GM18519 (cell line): Measurements from ENCODE around the gene EPS8.
"Not testable (repeated sequence)": the region's sequence is repeated elsewhere in the genome, so short reads cannot be mapped to it uniquely, and the experiment has no call there.

Source experiments
- ATAC-seq: cut with Tn5 transposase; IDR thresholded peaks from one replicate; pipeline ENCODE4 v1.9.1; 2021; ENCODE audit warnings: mild to moderate bottlenecking, moderate library complexity; ENCODE audit not compliant: unreplicated experiment, low FRiP score

EPS8 gene

DNA sequence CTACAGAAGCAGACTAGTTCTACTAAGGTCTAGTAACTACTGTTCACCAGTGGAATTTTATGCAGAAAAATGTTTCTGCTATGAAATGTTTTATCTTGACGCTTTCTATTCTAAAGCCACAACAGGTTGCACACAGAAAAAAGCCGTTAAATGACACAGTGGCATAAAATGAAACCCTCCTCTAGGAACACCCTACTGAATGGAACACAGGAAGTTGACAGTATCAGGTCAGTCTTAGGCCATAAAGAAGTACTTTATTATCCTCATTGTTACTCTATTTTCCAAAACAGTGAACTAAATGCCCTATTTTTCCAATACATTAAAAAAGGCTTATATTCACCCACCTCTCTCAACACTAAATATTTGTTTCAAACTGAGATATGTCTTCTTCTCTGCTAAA lies 21.9 kb downstream of the EPS8 start:
- no peak for ATAC-seq

DNA sequence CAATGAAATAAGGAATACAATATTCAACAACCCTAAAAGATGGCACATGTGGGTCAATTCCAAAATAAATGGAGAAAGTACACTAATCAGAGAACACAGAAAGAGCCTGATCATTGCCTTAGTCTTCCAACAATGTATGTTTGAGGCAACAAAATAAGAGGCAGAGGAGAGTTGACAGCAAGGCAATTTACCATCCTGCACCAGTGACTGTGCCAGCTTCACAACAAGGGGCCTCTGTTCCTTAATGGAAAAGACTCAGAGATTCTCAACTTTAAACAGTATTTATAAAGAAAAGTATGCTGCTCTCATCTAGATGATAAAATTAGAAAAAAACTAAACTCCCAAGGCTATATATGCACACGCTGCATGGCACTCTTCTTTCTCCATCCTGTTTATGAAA lies 25.9 kb downstream of the EPS8 start:
- ATAC-seq = no peak

DNA sequence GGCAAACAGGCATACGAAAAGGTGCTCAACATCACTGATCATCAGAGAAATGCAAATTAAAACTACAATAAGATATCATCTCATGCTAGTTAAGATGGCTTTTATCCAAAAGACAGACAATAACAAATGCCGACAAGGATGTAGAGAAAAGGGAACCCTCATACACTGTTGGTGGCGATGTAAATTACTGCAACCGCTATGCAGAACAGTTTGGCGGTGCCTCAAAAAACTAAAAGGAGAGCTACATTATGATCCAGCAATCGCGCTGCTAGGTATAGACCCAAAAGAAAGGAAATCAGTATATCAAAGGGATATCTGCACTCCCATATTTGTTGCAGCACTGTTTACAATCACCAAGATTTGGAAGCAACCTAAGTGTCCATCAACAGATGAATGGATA lies 27.0 kb downstream of the EPS8 start:
- ATAC-seq = not testable (repeated sequence)

DNA sequence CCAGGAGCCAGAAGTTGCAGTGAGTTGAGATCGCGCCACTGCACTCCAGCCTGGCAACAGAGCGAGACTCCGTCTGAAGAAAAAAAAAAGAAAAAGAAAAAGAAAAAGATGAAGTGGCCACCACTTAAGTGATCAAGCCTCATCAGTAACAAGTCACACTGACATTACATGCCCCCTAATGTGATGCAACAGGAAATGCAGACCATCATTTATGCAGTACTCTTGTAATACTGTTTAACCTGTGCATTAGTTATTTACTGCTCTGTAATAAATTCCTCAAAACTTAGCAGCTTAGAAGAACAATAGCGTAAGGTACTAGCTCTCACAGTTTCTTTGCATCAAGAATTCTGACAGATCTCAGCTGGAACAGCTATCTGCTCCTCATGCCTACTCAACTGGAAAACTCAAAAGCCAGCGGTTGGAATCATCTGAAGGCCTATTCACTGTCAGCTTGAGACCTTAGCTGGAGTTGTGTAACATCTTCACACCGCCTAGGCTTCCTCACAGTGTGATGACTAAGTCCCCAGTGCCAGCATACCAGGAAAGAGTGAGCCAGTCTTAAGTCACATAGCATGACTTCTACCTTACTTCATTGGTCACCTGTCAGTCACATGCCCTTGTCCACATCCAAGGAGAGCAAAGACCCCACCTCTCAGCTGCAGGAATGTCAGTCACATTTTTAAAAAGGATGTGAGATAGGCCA lies 31.5 kb downstream of the EPS8 start:
- no peak for ATAC-seq

DNA sequence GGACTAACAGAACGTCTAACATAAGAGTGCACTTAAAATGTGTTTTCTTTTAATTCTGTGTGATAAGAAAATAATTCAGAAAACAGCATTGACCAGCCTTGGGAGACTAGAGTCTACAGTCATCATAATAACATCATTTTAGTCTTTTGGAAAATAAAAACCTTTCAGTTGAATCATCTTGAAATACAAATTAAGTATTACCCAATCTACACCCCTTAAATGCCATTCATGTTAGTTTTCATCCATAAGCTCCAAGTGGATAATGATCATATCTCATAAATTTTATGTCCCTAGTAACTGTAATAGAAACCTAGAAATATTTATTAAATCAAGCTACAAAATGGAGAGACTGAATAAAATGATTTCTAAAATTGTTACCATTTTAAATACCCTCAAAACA lies 32.4 kb downstream of the EPS8 start:
- no peak for ATAC-seq

DNA sequence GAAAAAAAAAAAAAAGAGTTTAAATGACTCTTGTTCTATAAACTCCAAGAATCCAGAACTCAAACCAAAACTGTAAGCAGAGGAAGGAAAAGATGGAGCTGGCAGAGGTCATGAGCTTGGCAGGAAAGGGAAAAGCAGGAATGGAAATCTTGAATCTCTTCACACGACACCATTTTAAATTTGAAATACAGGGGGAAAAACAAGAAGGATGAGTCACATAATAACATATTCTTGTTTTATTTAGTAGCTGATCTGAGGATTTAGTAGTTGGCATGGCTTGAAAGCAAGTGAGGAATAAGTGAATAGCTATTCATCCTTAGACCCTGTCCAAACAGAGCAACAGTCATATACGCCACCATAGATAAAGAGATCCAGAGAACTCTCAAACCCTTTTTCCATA lies 35.0 kb downstream of the EPS8 start:
- ATAC-seq = no peak

DNA sequence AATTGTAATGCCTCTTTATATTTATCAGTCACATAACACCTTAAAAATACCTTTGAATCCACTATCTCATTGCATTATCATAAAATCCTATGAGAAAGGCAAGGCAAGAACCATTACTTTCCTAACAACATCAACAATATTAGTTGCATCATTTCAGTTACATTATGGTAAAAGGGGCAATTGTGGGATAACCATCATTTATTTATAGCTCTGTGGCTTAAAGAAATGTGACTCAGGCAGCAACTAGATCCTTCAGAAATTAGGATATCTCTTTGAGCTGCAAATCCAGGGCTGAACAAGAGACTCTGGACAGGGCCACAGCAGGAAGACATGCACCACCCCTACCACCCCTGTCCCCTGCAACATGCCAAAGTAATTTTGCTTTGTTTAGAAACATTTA lies 36.4 kb downstream of the EPS8 start:
- ATAC-seq = no peak

DNA sequence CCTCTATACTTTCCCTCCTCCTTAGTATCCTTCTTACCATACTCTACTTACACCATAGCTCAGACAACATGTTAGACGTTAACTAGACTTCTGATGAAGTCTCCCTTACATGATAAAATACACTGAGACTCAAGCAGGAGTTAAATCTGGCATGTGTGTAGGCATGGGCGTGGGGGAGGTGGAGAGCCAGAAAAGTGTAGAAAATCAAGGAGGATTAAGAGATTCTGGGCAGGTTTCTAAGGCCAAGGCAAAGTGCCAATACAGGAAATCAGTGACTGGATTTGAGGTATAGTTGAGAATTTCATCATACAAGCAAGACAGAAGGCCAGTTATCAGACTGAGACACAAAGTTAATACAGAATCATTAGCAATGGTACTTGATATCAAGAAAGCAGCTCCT lies 37.4 kb downstream of the EPS8 start:
- no peak for ATAC-seq

DNA sequence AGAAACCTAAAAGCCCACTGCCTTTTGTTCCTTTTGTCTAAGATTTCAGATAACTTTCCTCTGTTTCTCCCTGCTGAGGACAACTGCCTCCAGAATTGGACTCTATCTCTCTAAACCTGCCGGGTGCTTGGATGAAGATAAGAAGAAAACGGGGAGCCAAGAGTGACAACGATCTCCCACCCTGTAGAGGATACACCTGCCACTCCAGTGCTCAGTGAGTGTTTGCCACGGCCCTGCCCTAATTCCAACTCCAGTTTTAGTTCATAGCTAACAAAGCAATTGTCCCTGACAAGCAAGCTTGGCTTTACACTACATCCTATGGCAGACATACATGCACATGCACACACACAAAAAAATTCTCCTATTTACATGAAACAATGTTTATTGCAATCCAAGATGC lies 39.3 kb downstream of the EPS8 start:
- no peak for ATAC-seq

DNA sequence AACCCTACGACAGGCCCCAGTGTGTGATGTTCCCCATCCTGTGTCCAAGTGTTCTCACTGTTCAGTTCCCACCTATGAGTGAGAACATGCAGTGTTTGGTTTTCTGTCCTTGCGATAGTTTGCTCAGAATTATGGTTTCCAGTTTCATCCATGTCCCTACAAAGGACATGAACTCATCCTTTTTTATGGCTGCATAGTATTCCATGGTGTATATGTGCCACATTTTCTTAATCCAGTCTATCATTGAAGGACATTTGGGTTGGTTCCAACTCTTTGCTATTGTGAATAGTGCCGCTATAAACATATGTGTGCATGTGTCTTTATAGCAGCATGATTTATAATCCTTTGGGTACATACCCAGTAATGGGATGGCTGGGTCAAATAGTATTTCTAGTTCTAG lies 47.3 kb downstream of the EPS8 start:
- ATAC-seq = not testable (repeated sequence)

DNA sequence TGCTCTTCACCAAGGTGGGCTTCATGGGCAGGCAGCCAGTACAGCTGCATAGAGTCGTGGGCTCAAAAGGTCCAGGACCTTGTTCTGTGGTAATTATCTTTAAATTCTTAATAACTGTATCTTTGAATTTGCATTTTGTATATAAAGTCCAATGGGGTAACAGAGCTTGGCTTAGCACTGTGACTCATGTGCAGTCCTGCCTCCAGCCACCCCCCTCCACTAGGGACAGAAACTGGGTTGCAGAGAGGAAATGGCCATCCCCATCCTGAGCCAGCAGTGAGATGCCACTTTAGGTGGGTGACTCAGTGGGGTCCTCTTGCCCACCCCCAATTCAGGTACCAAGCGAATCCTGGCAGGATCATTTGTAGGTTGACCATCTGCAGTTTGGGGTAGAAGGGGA lies 48.1 kb downstream of the EPS8 start:
- no peak for ATAC-seq

DNA sequence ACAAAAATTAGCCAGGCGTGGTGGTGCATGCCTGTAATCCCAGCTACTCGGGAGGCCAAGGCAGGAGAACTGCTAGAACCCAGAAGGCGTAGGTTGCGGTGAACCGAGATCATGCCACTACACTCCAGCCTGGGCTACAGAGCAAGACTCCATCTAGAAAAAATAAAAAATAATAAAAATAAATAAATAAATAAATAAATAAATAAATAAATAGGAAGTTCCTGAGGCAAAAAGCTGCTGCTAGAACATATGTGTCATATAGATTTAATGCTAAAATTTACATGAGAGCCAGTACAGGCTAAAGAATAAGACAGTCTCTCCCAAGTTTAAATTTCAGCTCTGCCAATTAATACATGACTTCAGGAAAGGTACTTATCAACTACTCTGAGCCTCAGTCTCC lies 48.8 kb downstream of the EPS8 start:
- not testable (repeated sequence) for ATAC-seq

DNA sequence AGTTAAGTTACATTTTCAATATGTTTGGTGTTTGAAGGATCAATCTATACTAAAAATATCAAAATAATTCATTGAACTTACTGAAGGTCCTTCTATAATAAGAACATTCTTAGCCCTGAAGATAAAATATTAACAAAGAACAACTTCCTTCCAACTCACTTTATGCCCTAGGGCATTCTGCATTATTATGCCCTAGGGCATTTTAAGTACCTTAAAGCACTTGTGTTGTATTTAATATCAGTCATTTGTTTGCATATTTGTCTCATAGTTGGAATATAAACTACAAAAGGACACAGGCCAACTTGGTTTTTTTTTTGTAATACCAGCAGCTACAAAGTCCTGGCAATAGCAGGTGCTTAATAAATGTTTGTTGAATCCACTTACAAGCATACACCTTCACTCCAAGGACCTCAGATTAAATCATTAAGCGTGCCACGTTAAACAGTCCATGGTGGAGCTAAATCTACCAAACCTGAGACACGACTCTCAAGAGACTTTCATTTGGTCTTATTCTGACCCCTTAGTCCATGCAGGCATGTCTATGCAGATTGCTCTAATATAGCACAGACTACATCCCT lies 50.7 kb downstream of the EPS8 start:
- ATAC-seq = no peak

DNA sequence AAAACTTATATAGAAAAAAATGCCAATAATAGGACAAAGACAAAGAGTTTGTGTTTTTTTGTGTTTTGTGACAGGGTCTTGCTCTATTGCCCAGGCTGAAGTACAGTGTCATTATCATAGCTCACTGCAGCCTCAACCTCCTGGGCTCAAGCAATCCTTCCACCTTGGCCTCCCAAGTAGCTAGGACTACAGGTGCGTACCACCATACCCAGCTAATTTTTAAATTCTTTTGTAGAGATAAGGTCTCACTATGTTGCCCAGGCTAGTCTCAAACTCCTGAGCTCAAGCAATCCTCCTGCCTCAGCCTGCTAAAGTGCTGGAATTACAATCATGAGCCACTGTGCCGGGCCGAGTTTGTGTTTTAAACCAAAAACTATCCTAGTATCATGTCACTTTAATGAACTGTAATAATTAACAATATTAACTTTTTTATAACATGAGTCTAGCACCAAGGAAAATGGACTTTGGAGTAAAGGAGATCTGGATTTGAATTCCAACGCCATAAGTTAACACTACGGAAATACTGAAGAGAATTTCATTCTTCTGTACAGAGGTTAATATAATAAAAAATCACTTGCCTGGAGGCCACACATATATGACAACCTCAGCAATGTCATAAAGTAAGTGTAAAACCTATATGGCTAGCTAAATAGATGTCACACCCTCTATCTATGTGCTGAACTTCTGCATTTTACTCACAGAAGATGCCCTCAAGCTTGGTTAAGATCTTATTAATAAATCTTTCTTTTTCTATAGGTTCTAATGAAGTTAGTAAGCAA lies 53.2 kb downstream of the EPS8 start:
- no peak for ATAC-seq

DNA sequence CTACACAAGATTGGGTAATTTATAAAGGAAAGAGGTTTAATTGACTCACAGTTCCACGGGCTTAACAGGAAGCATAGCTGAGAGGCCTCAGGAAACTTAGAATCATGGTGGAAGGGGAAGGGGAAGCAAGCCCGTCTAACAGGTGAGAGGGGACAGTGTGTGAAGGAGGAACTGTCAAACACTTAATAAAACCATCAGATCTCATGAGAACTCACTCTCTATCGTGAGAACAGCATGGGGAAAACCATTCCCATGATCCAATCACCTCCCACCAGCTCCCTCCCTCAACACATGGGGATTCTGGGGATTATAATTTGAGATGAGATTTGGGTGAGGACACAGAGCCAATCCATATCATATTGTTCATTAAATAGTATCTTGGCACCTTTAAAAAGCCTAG lies 56.1 kb downstream of the EPS8 start:
- no peak for ATAC-seq

DNA sequence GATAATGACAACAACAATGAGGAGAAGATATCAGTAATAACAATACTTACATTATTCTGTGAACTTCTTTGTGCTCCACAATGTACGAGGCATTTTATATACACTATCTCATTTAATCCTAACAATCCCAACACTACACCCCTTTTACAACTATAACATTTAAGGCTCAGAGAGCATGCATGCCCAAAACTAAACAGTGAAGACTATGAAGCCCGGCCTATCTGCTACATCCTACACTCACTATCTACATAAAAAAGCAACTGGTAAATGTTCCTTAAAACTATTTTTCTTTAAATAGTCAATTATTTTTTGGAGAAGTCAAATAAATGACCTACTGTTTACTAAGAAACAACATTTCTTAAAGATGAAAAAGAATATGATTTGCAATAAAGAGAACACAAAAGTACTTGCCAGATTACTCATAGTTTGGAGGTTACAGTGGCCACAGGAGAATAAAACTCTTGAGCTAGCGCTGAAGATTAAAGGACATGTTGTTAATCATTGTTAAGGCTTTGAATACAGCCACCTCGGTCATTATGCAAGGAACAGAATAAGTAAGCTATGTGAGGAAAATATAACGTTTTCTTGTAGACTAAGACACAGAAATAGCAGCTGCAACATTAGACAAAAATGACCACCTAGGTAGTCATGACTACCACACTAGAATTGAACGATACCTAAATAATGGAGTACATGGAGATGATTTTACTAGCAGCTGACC lies 56.7 kb downstream of the EPS8 start:
- ATAC-seq = no peak

DNA sequence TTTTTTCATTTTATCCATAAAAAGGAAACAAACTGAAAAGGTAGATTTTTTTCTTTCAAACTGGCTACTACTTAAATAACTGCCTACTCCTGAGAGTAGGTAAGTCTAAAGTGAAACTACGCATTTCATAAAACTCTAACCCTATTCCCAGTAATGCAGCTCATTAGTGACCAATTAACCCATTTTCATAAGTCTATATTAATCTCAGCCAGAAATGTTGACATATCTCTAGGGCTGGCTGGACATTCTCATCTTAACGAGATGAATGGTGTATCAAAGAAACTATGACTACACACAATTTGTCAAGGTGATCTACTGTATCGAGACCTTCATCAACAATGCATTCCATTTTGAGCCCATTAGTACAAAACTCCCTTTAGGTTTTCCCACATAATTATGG lies 57.2 kb downstream of the EPS8 start:
- ATAC-seq = no peak

DNA sequence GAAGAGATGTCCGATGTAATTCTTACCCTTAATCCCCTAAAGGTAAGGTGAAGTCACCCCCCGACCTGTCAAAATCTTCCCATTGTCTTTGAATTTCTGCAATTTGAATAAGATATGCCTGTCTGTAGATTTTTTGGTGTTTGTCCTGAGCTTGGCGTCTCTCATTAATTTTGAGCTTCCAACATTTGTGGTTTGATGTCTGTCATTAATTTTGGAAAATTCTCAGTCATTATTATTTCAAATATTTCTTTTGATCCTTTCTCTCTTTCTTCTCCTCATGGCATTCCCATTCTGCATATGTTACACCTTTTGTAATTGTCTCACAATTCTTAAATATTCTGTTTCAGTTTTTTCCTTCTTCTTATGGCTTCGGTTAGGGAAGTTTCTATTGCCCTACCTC lies 60.1 kb downstream of the EPS8 start:
- ATAC-seq = no peak

DNA sequence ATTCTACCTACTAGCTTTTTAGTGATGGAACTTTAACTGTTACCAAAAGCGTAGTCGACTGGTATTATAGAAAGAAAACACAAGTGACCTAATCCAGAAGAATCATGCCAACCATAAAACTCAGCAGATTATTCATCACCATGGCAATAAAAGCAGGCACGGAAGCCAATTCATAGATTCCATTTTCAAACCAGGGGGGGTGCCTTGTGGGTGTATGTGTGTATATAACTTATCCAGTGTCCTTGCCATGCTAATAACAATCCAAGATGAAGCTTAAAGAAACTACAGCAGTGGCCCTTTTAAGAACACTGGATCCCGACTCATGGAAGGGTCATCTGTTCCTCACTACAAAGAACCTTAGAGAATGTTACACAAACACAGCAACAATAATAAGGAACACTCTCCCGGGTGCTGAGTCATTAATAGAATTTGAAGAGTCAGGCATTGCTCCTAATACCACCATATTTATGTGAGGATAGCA lies 61.0 kb downstream of the EPS8 start:
- ATAC-seq = no peak

DNA sequence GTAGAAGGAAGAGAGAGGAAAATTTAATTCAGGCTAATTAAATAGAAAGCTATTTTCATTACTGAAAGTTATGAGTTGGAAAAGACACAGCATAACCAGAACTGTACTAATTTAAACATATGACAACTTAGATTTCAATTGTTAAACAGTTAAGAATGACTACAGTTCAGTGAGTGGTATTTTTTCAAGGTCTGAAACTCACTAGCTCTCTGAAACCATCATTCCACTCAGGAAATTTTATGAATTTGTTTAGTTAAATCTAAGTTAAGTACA lies 62.4 kb downstream of the EPS8 start:
- no peak for ATAC-seq
